ENCODE results near the gene ZFYVE28. TPM values are rescaled to one million over a fixed set of nuclear protein-coding genes. Genes with fewer than 3 reads are reported as not detected.

ZFYVE28 gene
- total RNA-seq, 2 donors from 2014 or later: 49.4 to 63.6 TPM

- H3K27ac Mint-ChIP-seq: peak overlapping the region; percentile 11
- H3K27me3 Mint-ChIP-seq: no peaks in the 10 kb centered on the region
- ATAC-seq (no peak), DNase-seq (peak in 1 of 3 donors; percentile 2)
- H3K4me1 Mint-ChIP-seq: peaks cover 21% of the 10 kb centered on the region
- H3K36me3 Mint-ChIP-seq (ENCODE audit: low read depth): no peaks in the 10 kb centered on the region
- H3K4me3 Mint-ChIP-seq: no peak overlapping the region
- H3K9me3 ChIP-seq (ENCODE audit: control insufficient read depth, low read length, poor library complexity, severe bottlenecking): no peaks in the 10 kb centered on the region
Observed at GRCh38 chr4:2287594-2287915, 130.9 kb downstream of the ZFYVE28 start.

- H3K4me3 Mint-ChIP-seq: no peak overlapping the region
- H3K27ac Mint-ChIP-seq: peak overlapping the region; percentile 11
Observed at GRCh38 chr4:2286904-2287593, 131.4 kb downstream of the ZFYVE28 start.

GRCh38 chr4:2285613-2286381 is 132.6 kb downstream of the ZFYVE28 start:
- peaks cover 31% of the 10 kb centered on the region for H3K4me1 Mint-ChIP-seq
- DNase-seq (peak; percentile 3 to 8 (median 4)), ATAC-seq (no peak)
- H3K27me3 Mint-ChIP-seq: no peaks in the 10 kb centered on the region
- H3K27ac Mint-ChIP-seq: peak overlapping the region; percentile 100
- no peaks in the 10 kb centered on the region for H3K36me3 Mint-ChIP-seq (ENCODE audit: low read depth)
- no peaks in the 10 kb centered on the region for H3K9me3 ChIP-seq (ENCODE audit: control insufficient read depth, low read length, poor library complexity, severe bottlenecking)
- no peak overlapping the region for H3K4me3 Mint-ChIP-seq

More at GRCh38 chr4:2286904-2287593, 131.4 kb downstream of the ZFYVE28 start:
- H3K9me3 ChIP-seq (ENCODE audit: control insufficient read depth, low read length, poor library complexity, severe bottlenecking): no peaks in the 10 kb centered on the region
- Mint-ChIP-seq H3K4me1 (peaks cover 26% of the 10 kb centered on the region), H3K27me3 (no peaks in the 10 kb centered on the region), H3K36me3 (ENCODE audit: low read depth) (no peaks in the 10 kb centered on the region)
- DNase-seq: peak in 2 of 3 donors; percentile 3
- ATAC-seq: no peak

- H3K9me3 ChIP-seq (ENCODE audit: control insufficient read depth, low read length, poor library complexity, severe bottlenecking): no peaks in the 10 kb centered on the region
- H3K4me1 Mint-ChIP-seq: peaks cover 28% of the 10 kb centered on the region
- ATAC-seq (no peak), DNase-seq (peak in 2 of 3 donors; percentile 1 to 2)
- no peaks in the 10 kb centered on the region for H3K36me3 Mint-ChIP-seq (ENCODE audit: low read depth)
- H3K27ac Mint-ChIP-seq: peak overlapping the region; percentile 100
- no peak overlapping the region for H3K4me3 Mint-ChIP-seq
- H3K27me3 Mint-ChIP-seq: no peaks in the 10 kb centered on the region
Observed at GRCh38 chr4:2284934-2285612, 133.4 kb downstream of the ZFYVE28 start.

- ATAC-seq (no peak), DNase-seq (peak in 2 of 3 donors; percentile 3 to 4)
- no peaks in the 10 kb centered on the region for H3K9me3 ChIP-seq (ENCODE audit: control insufficient read depth, low read length, poor library complexity, severe bottlenecking)
- peak overlapping the region; percentile 100 for H3K27ac Mint-ChIP-seq
- peaks cover 24% of the 10 kb centered on the region for H3K4me1 Mint-ChIP-seq
- no peaks in the 10 kb centered on the region for H3K36me3 Mint-ChIP-seq (ENCODE audit: low read depth)
- H3K27me3 Mint-ChIP-seq: no peaks in the 10 kb centered on the region
- no peak overlapping the region for H3K4me3 Mint-ChIP-seq
Observed at GRCh38 chr4:2284161-2284933, 134.1 kb downstream of the ZFYVE28 start.

- no peak for DNase-seq
- H3K36me3 Mint-ChIP-seq (ENCODE audit: low read depth): no peaks in the 10 kb centered on the region
- H3K27ac Mint-ChIP-seq: peak overlapping the region; percentile 100
- H3K4me3 Mint-ChIP-seq: no peak overlapping the region
- H3K4me1 Mint-ChIP-seq: peaks cover 24% of the 10 kb centered on the region
- ATAC-seq: no peak
- H3K27me3 Mint-ChIP-seq: no peaks in the 10 kb centered on the region
- H3K9me3 ChIP-seq (ENCODE audit: control insufficient read depth, low read length, poor library complexity, severe bottlenecking): no peaks in the 10 kb centered on the region
Observed at GRCh38 chr4:2283199-2283711, 135.2 kb downstream of the ZFYVE28 start.

- H3K27ac Mint-ChIP-seq: peak overlapping the region; percentile 100
- H3K4me3 Mint-ChIP-seq: peak overlapping the region; percentile 71
- H3K9me3 ChIP-seq (ENCODE audit: control insufficient read depth, low read length, poor library complexity, severe bottlenecking): no peaks in the 10 kb centered on the region
- peaks cover 27% of the 10 kb centered on the region for H3K4me1 Mint-ChIP-seq
- no peaks in the 10 kb centered on the region for H3K36me3 Mint-ChIP-seq (ENCODE audit: low read depth)
- peak; percentile 58 to 81 (median 79) for DNase-seq
- H3K27me3 Mint-ChIP-seq: no peaks in the 10 kb centered on the region
- peak; percentile 92 for ATAC-seq
Observed at GRCh38 chr4:2281575-2282343, 136.7 kb downstream of the ZFYVE28 start.

GRCh38 chr4:2280531-2281300 is 137.7 kb downstream of the ZFYVE28 start:
- no peaks in the 10 kb centered on the region for H3K9me3 ChIP-seq (ENCODE audit: control insufficient read depth, low read length, poor library complexity, severe bottlenecking)
- no peak overlapping the region for H3K4me3 Mint-ChIP-seq
- H3K4me1 Mint-ChIP-seq: peaks cover 27% of the 10 kb centered on the region
- ATAC-seq (no peak), DNase-seq (no peak)
- no peaks in the 10 kb centered on the region for H3K27me3 Mint-ChIP-seq
- no peaks in the 10 kb centered on the region for H3K36me3 Mint-ChIP-seq (ENCODE audit: low read depth)
- peak overlapping the region; percentile 100 for H3K27ac Mint-ChIP-seq

GRCh38 chr4:2277956-2278355 is 140.5 kb downstream of the ZFYVE28 start:
- Mint-ChIP-seq H3K27me3 (no peaks in the 10 kb centered on the region), H3K4me1 (peaks cover 22% of the 10 kb centered on the region), H3K27ac (peak overlapping the region; percentile 81), H3K4me3 (no peak overlapping the region), H3K36me3 (ENCODE audit: low read depth) (no peaks in the 10 kb centered on the region)
- no peaks in the 10 kb centered on the region for H3K9me3 ChIP-seq (ENCODE audit: control insufficient read depth, low read length, poor library complexity, severe bottlenecking)
- no peak for ATAC-seq
- DNase-seq: no peak

- H3K27ac Mint-ChIP-seq: no peak overlapping the region
- no peaks in the 10 kb centered on the region for H3K9me3 ChIP-seq (ENCODE audit: control insufficient read depth, low read length, poor library complexity, severe bottlenecking)
- ATAC-seq (no peak), DNase-seq (no peak)
- H3K4me1 Mint-ChIP-seq: peaks cover 12% of the 10 kb centered on the region
- no peaks in the 10 kb centered on the region for H3K36me3 Mint-ChIP-seq (ENCODE audit: low read depth)
- H3K27me3 Mint-ChIP-seq: no peaks in the 10 kb centered on the region
- H3K4me3 Mint-ChIP-seq: no peak overlapping the region
Observed at GRCh38 chr4:2276581-2277325, 141.7 kb downstream of the ZFYVE28 start.

- ATAC-seq (no peak), DNase-seq (no peak)
- H3K4me3 Mint-ChIP-seq: no peak overlapping the region
- H3K4me1 Mint-ChIP-seq: peaks cover 2% of the 10 kb centered on the region
- no peaks in the 10 kb centered on the region for H3K9me3 ChIP-seq (ENCODE audit: control insufficient read depth, low read length, poor library complexity, severe bottlenecking)
- H3K27ac Mint-ChIP-seq: no peak overlapping the region
- no peaks in the 10 kb centered on the region for H3K36me3 Mint-ChIP-seq (ENCODE audit: low read depth)
- H3K27me3 Mint-ChIP-seq: no peaks in the 10 kb centered on the region
Observed at GRCh38 chr4:2275546-2276251, 142.7 kb downstream of the ZFYVE28 start.
